G401.6 (cell line): Measurements from ENCODE around the gene CCPG1.
A peak's percentile ranks its signal among the peaks of the same experiment; 100 is the strongest.
"Not testable (repeated sequence)": the region's sequence is repeated elsewhere in the genome, so short reads cannot be mapped to it uniquely, and the experiment has no call there.

Experiments used
- FAIRE-seq: peaks from 2 replicates; lab custom pipeline; 2012; peaks lifted over from hg19 to GRCh38; lab: Jason Lieb, UNC

Gene CCPG1, protein sequence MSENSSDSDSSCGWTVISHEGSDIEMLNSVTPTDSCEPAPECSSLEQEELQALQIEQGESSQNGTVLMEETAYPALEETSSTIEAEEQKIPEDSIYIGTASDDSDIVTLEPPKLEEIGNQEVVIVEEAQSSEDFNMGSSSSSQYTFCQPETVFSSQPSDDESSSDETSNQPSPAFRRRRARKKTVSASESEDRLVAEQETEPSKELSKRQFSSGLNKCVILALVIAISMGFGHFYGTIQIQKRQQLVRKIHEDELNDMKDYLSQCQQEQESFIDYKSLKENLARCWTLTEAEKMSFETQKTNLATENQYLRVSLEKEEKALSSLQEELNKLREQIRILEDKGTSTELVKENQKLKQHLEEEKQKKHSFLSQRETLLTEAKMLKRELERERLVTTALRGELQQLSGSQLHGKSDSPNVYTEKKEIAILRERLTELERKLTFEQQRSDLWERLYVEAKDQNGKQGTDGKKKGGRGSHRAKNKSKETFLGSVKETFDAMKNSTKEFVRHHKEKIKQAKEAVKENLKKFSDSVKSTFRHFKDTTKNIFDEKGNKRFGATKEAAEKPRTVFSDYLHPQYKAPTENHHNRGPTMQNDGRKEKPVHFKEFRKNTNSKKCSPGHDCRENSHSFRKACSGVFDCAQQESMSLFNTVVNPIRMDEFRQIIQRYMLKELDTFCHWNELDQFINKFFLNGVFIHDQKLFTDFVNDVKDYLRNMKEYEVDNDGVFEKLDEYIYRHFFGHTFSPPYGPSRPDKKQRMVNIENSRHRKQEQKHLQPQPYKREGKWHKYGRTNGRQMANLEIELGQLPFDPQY

DNA sequence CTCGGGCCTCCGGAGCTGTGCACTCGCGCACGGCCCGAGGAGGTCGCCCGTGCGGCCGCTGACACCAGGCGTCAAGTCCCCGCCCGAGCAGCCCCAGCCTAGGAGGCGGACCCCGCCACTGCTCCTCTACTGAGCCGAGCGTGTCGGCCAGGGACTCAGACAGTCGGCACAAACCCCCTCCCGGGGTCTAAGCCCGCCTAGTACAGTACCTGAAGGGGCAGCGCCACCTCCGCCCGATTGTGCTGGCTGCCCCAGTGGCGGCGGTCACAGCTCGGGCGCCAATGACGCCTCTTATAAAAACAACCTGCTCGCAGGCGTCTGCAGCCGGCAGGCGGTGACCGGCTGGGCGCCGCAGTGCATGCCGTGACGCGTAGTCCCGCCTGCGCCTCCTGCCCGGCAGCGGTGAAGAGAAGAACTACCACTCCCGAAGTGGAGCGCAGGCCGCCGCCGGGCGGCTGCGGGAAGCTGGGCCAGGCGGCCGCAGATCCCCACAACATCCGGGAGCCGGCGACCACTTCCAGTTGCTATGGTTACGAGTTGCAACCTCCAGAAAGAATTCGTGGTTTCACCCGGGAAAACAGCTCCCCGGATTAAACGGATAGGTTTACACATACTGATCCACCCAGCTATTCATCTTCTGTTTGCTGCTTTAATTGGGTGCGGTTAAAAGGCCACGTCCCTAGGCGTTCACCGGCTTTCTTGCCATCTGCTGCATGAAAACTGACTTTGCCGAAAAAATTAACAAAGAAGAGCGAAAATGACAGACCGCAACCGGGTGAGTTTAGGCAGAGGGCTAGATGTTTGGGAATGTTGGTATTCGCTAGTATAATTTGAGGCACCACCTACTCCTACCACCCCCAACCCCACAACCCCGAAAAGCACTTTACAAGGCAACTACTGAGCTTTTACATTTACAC lies at the start of gene CCPG1, which contains the start of gene PIERCE2:
TSS of gene CCPG1 (minus strand) at position 348 of the 917 bp plus-strand sequence. CDS start 18,935 bp downstream, outside the sequence.
TSS of gene PIERCE2 (plus strand) at position 484 of the 917 bp plus-strand sequence. CDS start at position 758, 274 bp downstream.
- FAIRE-seq, result peak; percentile 91

DNA sequence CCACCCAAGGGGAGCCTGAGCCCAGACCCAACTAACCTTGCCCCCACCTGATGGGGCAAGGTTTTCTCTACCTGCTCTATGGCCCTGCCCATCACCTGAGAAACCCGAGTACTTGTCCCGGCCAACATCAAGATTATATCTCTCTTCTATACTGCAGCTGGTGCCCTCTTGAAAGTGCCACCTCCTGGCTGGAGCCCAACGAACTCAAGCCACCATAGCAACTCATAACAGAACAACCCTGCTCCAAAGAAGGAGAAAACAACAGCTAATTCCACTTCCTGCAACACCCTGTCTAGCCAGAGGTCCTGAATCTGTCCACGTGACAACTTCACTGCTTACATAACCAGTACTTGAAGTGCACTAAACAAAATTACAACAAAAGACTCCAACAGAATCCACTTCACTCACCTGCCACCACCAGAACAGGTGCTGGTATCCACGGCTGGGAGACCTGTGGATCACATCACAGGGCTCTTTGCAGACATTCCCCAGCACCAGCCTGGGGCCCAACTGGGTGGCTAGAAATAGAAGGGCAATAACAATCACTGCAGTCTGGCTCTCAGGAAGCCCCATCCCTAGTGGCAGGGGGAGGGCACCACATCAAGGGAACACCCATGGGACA lies 49.4 kb upstream of the CCPG1 start:
- FAIRE-seq, result no peak

DNA sequence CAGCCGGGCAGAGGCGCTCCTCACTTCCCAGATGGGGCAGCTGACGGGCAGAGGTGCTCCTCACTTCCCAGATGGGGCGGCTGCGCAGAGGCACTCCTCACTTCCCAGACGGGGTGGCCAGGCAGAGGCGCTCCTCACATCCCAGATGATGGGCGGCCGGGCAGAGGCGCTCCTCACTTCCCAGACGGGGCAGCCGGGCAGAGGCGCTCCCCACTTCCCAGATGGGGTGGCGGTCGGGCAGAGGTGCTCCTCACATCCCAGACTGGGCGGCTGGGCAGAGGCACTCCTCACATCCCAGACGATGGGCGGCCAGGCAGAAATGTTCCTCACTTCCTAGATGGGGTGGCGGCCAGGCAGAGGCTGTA lies 38.9 kb upstream of the CCPG1 start:
- FAIRE-seq, result not testable (repeated sequence)

DNA sequence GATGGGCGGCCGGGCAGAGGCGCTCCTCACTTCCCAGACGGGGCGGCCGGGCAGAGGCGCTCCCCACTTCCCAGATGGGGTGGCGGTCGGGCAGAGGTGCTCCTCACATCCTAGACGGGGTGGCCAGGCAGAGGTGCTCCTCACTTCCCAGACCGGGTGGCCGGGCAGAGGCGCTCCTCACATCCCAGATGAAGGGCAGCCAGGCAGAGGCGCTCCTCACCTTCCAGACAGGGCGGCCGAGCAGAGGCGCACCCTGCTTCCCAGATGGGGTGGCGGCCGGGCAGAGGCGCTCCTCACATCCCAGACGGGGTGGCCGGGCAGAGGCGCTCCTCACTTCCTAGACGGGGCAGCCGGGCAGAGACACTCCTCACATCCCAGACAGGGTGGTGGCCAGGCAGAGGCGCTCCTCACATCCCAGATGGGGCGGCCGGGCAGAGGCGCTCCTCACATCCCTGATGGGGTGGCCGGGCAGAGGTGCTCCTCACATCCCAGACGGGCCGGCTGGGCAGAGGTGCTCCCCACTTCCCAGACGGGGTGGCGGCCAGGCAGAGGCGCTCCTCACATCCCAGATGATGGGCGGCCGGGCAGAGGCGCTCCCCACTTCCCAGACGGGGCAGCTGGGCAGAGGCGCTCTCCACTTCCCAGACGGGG lies 38.3 kb upstream of the CCPG1 start:
- not testable (repeated sequence) for FAIRE-seq

DNA sequence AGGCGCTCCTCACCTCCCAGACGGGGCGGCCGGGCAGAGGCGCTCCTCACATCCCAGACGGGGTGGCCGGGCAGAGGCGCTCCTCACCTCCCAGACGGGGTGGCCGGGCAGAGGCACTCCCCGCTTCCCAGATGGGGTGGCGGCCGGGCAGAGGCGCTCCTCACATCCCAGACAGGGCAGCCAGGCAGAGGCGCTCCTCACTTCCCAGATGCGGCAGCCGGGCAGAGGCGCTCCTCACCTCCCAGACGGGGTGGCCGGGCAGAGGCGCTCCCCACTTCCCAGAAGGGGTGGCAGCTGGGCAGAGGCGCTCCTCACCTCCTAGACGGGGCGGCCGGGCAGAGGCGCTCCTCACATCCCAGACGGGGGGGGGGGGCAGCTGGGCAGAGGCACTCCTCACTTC lies 37.8 kb upstream of the CCPG1 start:
- not testable (repeated sequence) for FAIRE-seq

DNA sequence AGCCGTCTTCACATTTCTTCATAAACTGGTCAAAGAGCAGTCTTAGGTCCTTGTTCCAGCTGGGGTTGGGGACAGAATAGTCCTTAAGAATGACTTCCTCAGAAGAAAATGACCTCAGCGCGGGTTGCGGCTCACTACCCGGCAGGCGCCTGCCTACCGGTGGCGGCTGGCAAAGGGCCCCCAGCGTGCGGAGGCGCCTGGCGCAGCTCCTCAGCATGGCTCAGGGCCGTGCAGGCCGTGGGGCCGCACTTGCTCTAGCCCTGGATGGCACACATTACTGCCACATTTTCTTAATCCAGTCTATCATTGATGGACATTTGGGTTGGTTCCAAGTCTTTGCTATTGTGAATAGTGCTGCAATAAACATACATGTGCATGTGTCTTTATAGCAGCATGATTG lies 35.0 kb upstream of the CCPG1 start:
- not testable (repeated sequence) for FAIRE-seq

DNA sequence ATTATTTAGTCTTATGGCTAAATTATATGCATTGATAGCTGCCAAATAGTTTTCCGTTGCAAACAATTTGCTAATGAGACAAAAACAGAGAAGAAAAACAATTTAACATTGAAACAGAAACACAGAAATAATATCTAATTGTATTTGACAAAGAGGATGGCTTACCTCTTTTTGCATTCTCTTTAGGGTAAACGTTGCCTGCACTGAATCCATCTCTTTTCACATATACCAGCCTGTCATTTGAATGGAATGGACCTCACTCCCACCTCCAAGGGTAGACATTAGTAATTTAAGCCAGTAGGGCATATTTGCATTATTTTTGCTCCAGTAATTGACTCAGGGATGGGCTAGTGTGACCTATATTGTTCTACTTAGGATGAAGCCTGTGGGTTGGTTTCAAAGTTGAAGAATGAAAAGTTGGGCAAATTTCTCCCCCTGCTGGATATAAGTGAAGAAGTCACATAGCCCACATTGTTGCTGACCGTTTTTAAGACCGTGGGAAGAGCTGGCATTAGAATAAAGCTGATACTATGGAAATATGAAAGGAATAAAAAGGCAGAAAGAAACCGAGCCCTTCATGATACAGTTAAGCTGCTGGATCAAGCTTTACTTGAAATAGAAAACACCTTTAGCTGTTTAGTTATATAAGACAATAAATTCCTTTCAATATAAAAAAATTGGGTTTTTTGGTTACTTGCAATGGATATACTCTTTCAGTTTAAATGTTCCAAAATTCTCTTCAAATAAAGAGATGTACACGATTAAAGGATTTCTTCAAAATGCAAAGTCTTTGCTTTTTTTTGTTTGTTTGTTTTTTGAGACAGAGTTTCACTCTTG lies 27.0 kb upstream of the CCPG1 start:
- peak; percentile 97 for FAIRE-seq

DNA sequence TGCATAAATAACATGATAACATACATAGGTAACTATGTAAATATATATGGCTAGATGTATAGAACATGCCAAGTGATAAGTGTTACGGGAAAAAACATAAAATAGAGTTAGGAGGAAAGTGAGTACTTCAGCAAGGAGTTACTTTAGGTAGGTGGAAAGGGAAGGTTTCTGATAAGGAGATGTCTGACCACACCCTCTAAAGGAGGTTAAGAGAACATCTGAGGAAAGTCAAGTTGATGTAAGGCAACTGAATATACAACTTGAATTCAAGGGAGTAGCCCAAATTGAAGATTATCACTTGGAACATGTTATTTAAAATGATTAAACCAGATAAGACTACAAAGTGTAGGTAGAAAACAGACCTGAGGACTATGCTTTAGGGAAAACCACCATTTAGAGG lies 13.9 kb upstream of the CCPG1 start:
- no peak for FAIRE-seq

DNA sequence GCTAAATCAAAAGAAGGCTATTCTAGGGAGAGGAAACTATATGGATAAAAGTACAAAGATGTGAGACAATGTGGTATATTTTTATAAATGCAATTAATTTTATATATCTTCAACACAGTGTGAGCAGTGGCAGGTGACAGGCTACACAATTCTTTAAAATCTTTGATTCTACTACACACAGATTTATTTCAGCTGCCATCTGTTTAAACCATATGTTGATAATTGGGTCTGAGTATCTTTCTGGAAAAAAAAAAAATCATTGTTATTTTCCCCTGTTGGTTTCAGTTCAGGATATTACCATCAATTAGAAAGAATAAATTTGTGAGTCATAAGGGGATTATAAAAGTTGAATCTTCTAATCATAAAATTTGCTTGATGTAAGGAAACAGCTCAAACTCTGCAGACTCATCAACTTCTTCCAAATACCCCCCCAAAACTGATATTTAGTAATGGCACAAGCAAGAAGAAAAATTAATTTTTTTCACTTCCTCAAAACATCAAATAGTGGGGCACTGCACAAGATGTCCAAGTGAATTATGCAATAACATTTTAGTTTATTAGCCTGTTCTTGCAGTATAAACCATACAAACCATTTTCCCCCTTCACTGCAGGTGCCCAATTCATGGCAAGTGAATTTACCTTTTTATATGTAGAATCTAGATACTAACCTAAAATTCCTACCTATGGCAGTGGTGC lies 12.2 kb upstream of the CCPG1 start:
- FAIRE-seq, result no peak

DNA sequence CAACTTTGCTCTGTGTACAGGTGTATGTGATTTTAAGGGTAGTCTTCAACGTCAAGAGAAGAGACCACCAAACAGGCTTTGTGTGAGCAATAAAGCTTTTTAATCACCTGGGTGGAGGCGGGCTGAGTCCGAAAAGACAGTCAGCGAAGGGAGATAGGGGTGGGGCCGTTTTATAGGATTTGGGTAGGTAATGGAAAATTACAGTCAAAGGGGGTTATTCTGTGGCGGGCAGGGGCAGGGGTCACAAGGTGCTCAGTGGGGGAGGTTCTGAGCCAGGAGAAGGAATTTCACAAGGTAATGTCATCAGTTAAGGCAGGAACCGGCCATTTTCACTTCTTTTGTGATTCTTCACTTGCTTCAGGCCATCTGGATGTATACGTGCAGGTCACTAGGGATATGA lies 9.5 kb upstream of the CCPG1 start:
- FAIRE-seq, result not testable (repeated sequence)

DNA sequence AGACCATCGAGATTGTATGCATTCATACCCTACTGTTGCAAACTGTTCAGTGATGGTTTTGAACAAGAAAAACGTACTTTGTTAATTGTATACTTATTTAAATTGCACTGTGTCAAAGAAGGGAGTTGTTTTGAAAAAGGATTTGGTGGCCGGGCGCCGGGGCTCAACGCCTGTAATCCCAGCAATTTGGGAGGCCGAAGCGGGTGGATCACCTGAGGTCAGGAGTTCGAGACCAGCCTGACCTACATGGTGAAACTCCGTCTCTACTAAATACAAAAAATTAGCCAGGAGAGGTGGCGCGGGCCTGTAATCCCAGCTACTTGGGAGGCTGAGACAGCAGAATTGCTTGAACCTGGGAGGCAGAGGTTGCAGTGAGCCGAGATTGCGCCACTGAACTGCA lies 817 bp upstream of the CCPG1 start:
- not testable (repeated sequence) for FAIRE-seq

DNA sequence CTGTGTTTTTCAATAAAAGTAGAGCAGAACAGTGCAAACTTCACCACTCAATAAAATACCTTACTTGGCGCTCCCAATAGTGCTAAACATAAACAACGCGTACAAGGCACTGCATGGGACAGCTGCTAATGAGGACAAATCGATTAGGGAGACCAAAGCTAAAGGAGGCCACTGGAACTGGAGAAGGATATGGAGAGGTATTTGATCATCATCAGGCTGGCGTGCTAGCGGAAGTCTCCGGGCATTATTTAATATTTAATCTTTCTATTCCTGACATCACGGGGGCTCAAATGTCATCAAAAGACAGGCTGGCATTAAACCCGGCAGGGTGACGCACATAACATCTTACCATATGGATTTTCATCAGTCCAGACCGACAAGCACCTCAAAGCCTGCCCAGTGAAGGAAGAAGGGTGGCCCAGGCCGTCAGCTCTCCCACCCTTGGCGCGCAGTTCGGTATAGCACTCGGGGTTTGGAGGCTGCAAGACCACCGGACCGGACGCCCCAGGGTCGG lies 604 bp downstream of the CCPG1 start:
- no peak for FAIRE-seq

DNA sequence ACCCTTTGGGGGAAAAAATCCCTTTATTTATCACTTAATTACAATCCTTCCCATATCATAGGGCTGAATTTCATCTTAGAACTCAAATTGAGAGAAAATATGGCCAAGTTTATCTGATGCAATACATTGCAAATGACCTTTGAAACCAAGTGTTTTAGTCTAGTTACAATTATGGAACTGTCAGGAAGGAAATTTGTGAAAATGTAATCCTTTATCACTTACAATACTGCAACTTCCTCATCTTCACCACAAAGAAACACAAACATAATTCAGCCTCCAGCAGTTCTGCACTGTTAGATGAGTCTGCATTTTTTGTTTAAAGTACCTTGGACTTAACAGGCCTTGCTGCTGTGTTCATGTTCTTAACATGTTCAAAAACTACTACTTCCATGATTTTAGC lies 4.6 kb downstream of the CCPG1 start:
- FAIRE-seq, result no peak

DNA sequence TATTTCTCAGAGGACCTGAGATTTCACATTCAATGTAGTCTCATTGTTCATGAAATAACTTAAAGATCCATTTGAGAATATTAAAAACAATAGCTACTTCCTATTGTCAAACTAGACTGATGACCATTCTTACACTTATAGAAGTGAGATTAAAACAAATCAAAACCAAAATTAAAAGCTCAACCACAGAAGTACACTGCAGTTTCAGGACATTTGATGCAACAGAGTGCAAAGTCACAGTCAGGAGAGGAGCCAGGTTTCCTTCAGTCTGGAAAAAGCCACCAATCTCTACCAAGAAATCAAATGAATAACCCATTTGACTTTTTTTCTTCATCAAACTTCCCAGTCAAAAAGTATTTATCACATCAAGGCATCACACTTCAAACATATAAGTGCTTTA lies 5.5 kb downstream of the CCPG1 start:
- no peak for FAIRE-seq

DNA sequence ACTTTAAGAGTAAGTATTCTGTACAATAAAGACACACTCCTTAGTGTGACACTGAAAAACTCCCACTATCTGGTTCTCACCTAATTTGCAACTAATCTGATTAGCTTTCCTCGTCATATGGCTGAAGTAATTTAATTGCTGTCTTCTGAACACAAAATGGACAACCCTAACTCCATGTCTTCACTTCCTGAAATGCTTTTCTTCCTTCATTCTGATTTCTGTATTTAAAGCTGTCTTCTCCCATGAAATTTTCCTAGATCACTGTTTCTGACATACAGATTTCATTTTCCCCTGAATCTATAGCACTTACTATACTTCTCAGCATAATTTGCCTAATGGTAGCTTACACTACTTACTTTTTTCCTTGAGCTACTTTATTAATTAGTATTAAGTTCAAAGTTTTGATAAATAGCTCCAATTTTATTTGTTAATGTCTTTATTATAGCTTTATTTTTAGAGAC lies 6.3 kb downstream of the CCPG1 start:
- FAIRE-seq, result no peak

DNA sequence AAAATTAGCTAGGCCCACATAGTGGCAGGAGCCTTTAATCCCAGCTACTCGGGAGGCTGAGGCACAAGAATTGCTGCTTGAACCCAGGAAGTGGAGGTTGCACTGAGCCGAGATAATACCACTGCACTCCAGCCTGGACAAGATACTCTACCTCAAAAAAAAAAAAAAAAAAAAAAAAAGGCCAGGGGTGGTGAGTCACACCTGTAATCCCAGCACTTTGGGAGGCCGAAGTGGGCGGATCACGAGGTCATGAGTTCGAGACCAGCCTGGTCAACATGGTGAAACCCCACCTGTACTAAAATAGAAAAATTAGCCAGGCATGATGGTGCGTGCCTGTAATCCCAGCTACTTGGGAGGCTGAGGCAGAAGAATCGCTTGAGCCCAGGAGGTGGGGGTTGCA lies 8.1 kb downstream of the CCPG1 start:
- FAIRE-seq, result not testable (repeated sequence)

DNA sequence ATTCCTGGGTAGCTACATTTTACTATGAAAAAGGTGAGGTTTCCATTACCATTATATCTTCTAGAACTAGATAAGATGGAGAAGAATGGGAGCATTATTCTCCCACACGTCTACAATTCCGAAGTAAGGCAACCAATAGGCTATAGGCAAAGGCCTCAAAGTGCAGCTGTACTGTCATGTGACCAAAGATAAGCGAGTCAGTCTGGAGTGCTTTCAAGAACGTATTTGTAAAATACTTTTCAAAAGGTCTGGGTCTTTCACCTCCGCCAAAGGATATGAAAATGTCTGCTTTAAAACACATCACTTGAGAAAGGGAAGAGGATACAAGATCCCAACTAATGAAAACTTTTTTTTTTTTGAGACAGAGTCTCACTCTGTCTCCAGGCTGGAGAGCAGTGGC lies 9.9 kb downstream of the CCPG1 start:
- no peak for FAIRE-seq

DNA sequence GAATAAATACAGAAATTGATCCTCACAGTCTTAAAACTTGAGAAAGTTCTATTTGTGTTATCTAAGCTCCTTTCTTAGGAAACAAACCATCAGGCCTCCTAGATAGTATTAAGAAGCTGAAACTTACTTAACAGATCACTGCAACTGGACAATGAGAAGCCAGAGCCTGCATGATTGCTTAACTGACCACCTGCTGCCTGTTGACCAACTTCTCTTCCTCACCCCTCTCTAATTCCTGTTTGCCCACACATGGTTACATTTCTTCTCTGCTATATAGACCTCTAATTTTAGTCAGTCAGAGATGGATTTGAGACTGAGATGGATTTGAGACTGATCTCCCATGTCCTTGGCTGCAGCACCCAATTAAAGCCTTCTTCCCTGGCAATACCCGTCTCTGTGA lies 13.5 kb downstream of the CCPG1 start:
- FAIRE-seq, result no peak

DNA sequence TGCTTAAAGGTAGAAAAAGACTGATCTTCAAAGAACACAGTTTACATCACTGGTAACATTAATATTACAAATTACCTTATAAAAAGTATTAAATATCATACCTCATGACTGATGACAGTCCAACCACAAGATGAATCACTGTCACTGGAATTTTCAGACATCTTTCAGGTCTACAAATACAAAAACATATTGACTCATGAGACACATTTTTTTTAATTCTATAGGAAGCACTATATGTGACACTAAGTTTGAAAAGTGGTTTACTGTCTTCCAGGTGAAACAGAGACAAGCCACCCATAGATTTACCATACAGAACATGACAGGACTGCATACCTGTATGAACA lies 18.9 kb downstream of the CCPG1 start:
- no peak for FAIRE-seq

DNA sequence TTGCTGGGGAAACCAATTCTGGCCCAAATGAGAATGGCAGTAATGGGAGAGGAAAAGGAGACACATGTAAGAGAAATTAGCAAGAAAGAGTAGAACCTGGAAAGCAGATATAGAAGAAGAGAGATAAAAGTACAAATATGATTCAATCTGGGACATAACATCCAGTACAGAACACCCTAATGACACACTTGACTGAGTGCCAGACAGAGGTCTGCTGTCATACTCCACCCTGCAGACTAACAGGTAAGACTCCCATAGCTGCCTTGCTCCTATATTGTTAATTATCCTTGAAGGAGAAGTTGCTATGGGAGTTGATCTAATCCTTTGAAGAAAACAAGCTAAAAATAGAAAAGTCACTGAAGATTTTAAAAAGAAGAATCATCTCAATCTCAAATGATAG lies 21.1 kb downstream of the CCPG1 start:
- no peak for FAIRE-seq
